Measurements from ENCODE around the gene RSAD2.
A peak's percentile ranks its signal among the peaks of the same experiment; 100 is the strongest.

Gene RSAD2

DNA sequence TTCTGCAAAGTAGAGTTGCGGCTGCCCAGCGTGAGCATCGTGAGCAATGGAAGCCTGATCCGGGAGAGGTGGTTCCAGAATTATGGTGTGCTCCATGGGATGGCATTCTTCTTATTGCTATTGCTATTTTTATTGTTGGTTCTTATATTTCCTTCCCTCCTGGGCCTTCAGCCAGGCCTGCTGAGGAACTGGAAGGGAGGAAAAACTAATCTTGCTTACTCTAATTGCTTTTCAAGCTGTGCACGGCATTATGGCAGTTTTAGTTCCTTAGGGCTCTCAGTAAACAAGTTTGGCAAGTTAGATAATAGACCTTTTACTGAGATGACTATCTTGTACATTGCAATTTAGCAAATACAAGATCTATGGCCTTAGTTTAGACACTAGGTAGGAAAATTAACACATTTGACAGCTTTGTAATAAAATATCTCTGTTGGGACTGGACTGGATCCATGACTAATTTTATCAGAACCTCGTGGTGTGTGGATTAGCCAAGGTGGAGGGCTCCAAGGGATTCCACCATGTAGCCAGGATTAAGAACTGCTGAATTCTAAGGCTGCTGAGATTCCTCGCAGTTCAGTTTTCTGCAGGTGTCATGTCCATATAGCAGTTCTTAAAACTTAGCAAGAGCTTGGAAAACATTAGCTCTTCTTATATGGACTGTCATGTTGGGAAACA, 6.0 kb downstream of the RSAD2 start:
- TF ChIP-seq ZIC2 (tag by site-specific recombination; IDR thresholded peaks at IDR 0.05) (peak; percentile 79), WT1 (tag by site-specific recombination; IDR thresholded peaks at IDR 0.05) (peak; percentile 93), FEZF1 (tag by site-specific recombination; IDR thresholded peaks at IDR 0.05) (peak; percentile 71), ZNF768 (tag by site-specific recombination; IDR thresholded peaks at IDR 0.05) (no peak)
- TF ChIP-seq, protein P1, sequence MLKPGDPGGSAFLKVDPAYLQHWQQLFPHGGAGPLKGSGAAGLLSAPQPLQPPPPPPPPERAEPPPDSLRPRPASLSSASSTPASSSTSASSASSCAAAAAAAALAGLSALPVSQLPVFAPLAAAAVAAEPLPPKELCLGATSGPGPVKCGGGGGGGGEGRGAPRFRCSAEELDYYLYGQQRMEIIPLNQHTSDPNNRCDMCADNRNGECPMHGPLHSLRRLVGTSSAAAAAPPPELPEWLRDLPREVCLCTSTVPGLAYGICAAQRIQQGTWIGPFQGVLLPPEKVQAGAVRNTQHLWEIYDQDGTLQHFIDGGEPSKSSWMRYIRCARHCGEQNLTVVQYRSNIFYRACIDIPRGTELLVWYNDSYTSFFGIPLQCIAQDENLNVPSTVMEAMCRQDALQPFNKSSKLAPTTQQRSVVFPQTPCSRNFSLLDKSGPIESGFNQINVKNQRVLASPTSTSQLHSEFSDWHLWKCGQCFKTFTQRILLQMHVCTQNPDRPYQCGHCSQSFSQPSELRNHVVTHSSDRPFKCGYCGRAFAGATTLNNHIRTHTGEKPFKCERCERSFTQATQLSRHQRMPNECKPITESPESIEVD (tag by site-specific recombination; IDR thresholded peaks at IDR 0.05) = peak; percentile 77
- no peak overlapping the region for H3K4me3 ChIP-seq (ENCODE audit: low read depth, low read length)
- ChIA-PET CTCF (interaction anchor here (0.6 kb wide), 1 partner anchor 161 kb away, joined by 4 read pairs; no protein-coding TSS in a partner anchor), POLR2A (no interaction called here)
- no peaks in the 10 kb centered on the region for H3K9me3 ChIP-seq (ENCODE audit: control insufficient read depth, insufficient read depth, low read depth, low read length)
- no peak overlapping the region for H3K27ac ChIP-seq (ENCODE audit: extremely low read depth, low read depth, low read length)
- H3K4me1 ChIP-seq (ENCODE audit: control insufficient read depth, insufficient read depth, low read length) = no peaks in the 10 kb centered on the region
- H3K36me3 ChIP-seq (ENCODE audit: control insufficient read depth in 2 of 2, insufficient read depth in 1 of 2, low read length in 2 of 2) = no peaks in the 10 kb centered on the region

- POLR2A ChIA-PET = no interaction called here
- no peaks in the 10 kb centered on the region for H3K9me3 ChIP-seq (ENCODE audit: control insufficient read depth, insufficient read depth, low read depth, low read length)
- H3K4me3 ChIP-seq (ENCODE audit: low read depth, low read length) = no peak overlapping the region
- no peak for TF ChIP-seq ZNF23 (tag by site-specific recombination; IDR thresholded peaks at IDR 0.05; ENCODE audit: borderline replicate concordance)
- no peak for TF ChIP-seq KLF10 (tag by site-specific recombination; IDR thresholded peaks at IDR 0.05)
- no peak for TF ChIP-seq KLF8 (tag by site-specific recombination; IDR thresholded peaks at IDR 0.05)
- TF ChIP-seq ZNF768 (tag by site-specific recombination; IDR thresholded peaks at IDR 0.05) = no peak
- TF ChIP-seq ZNF341 (tag by site-specific recombination; IDR thresholded peaks at IDR 0.05; ENCODE audit: low read depth) = no peak
- TF ChIP-seq ZNF747 (tag by site-specific recombination; IDR thresholded peaks at IDR 0.05) = no peak
- TF ChIP-seq, protein P2, sequence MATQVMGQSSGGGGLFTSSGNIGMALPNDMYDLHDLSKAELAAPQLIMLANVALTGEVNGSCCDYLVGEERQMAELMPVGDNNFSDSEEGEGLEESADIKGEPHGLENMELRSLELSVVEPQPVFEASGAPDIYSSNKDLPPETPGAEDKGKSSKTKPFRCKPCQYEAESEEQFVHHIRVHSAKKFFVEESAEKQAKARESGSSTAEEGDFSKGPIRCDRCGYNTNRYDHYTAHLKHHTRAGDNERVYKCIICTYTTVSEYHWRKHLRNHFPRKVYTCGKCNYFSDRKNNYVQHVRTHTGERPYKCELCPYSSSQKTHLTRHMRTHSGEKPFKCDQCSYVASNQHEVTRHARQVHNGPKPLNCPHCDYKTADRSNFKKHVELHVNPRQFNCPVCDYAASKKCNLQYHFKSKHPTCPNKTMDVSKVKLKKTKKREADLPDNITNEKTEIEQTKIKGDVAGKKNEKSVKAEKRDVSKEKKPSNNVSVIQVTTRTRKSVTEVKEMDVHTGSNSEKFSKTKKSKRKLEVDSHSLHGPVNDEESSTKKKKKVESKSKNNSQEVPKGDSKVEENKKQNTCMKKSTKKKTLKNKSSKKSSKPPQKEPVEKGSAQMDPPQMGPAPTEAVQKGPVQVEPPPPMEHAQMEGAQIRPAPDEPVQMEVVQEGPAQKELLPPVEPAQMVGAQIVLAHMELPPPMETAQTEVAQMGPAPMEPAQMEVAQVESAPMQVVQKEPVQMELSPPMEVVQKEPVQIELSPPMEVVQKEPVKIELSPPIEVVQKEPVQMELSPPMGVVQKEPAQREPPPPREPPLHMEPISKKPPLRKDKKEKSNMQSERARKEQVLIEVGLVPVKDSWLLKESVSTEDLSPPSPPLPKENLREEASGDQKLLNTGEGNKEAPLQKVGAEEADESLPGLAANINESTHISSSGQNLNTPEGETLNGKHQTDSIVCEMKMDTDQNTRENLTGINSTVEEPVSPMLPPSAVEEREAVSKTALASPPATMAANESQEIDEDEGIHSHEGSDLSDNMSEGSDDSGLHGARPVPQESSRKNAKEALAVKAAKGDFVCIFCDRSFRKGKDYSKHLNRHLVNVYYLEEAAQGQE (tag by site-specific recombination; IDR thresholded peaks at IDR 0.05) = no peak
- no peak for TF ChIP-seq ZBTB21 (tag by site-specific recombination; IDR thresholded peaks at IDR 0.05)
- no peak for TF ChIP-seq TCF7L2 (IDR thresholded peaks at IDR 0.05; ENCODE audit: borderline replicate concordance, low read depth, low read length)
- TF ChIP-seq ZNF133 (tag by site-specific recombination; IDR thresholded peaks at IDR 0.05) = no peak
- no peak for TF ChIP-seq ZSCAN30 (tag by site-specific recombination; IDR thresholded peaks at IDR 0.05)
- TF ChIP-seq ZNF660 (tag by site-specific recombination; IDR thresholded peaks at IDR 0.05) = no peak
- no peak for TF ChIP-seq ZNF239 (tag by site-specific recombination; IDR thresholded peaks at IDR 0.05)
- TF ChIP-seq ZNF362 (tag by site-specific recombination; IDR thresholded peaks at IDR 0.05) = no peak
- no peak for TF ChIP-seq GFI1B (tag by site-specific recombination; IDR thresholded peaks at IDR 0.05)
- TF ChIP-seq, protein P3, sequence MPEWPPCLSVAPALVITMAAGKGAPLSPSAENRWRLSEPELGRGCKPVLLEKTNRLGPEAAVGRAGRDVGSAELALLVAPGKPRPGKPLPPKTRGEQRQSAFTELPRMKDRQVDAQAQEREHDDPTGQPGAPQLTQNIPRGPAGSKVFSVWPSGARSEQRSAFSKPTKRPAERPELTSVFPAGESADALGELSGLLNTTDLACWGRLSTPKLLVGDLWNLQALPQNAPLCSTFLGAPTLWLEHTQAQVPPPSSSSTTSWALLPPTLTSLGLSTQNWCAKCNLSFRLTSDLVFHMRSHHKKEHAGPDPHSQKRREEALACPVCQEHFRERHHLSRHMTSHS (tag by site-specific recombination; IDR thresholded peaks at IDR 0.05) = no peak
- no peak for TF ChIP-seq ZNF426 (tag by site-specific recombination; IDR thresholded peaks at IDR 0.05)
- no peaks in the 10 kb centered on the region for H3K36me3 ChIP-seq (ENCODE audit: control insufficient read depth in 2 of 2, insufficient read depth in 1 of 2, low read length in 2 of 2)
- H3K4me1 ChIP-seq (ENCODE audit: control insufficient read depth, insufficient read depth, low read length) = no peaks in the 10 kb centered on the region
- H3K27ac ChIP-seq (ENCODE audit: extremely low read depth, low read depth, low read length) = no peak overlapping the region
- CTCF ChIA-PET = interaction anchor here (0.7 kb wide), 1 partner anchor 628 kb away, joined by 3 read pairs; no protein-coding TSS in a partner anchor
Observed at GRCh38 chr2:6885551-6885950, 8.0 kb downstream of the RSAD2 start.
